ENCODE data around the gene CKS1B. TPM values are rescaled to one million over a fixed set of nuclear protein-coding genes. Genes with fewer than 3 reads are reported as not detected.

Gene CKS1B
- total and polyA plus RNA-seq, 9 of the 15 experiments (the other 6 are each of a cell fraction or from before 2014, with no cell fraction given), result 215 to 1,103 (median 460) TPM

- TF ChIP-seq EWSR1 (IDR thresholded peaks at IDR 0.05; ENCODE audit: borderline replicate concordance, low read depth, partially characterized antibody) (no peak), RBBP5 (IDR thresholded peaks at IDR 0.05; ENCODE audit: borderline replicate concordance, insufficient read depth, low read length, poor library complexity, severe bottlenecking) (no peak), HNRNPUL1 (IDR thresholded peaks at IDR 0.05; ENCODE audit: low read length) (no peak), STAT5A (IDR thresholded peaks at IDR 0.05; ENCODE audit: borderline replicate concordance, low read length) (no peak), ARHGAP35 (IDR thresholded peaks at IDR 0.05; ENCODE audit: partially characterized antibody) (no peak), CCAR2 (IDR thresholded peaks at IDR 0.05; ENCODE audit: low read depth, low read length) (no peak), CBX1 (IDR thresholded peaks at IDR 0.05; ENCODE audit: low read depth) (no peak), E2F6 (IDR thresholded peaks at IDR 0.05; ENCODE audit: borderline replicate concordance in 1 of 2, extremely low read depth in 1 of 2, insufficient read depth in 1 of 2, insufficient read length in 1 of 2, low read depth in 1 of 2, low read length in 1 of 2, poor library complexity in 1 of 2, severe bottlenecking in 1 of 2) (no peak), YY1 (IDR thresholded peaks at IDR 0.05; ENCODE audit: borderline replicate concordance in 1 of 3, control insufficient read depth in 1 of 3, extremely low read depth in 1 of 3, insufficient read depth in 3 of 3, insufficient read length in 1 of 3, insufficient replicate concordance in 2 of 3, low read depth in 1 of 3, low read length in 2 of 3) (no peak), HSF4 (CRISPR knock-in tag; IDR thresholded peaks at IDR 0.05; ENCODE audit: borderline replicate concordance) (no peak), BDP1 (IDR thresholded peaks at IDR 0.05; ENCODE audit: insufficient read depth, insufficient read length) (no peak), ZNF232 (CRISPR knock-in tag; IDR thresholded peaks at IDR 0.05) (no peak), MCM5 (IDR thresholded peaks at IDR 0.05; ENCODE audit: low read depth) (no peak)
- TF ChIP-seq, protein P1, sequence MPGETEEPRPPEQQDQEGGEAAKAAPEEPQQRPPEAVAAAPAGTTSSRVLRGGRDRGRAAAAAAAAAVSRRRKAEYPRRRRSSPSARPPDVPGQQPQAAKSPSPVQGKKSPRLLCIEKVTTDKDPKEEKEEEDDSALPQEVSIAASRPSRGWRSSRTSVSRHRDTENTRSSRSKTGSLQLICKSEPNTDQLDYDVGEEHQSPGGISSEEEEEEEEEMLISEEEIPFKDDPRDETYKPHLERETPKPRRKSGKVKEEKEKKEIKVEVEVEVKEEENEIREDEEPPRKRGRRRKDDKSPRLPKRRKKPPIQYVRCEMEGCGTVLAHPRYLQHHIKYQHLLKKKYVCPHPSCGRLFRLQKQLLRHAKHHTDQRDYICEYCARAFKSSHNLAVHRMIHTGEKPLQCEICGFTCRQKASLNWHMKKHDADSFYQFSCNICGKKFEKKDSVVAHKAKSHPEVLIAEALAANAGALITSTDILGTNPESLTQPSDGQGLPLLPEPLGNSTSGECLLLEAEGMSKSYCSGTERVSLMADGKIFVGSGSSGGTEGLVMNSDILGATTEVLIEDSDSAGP (CRISPR knock-in tag; IDR thresholded peaks at IDR 0.05), result no peak
- TF ChIP-seq, protein P2, sequence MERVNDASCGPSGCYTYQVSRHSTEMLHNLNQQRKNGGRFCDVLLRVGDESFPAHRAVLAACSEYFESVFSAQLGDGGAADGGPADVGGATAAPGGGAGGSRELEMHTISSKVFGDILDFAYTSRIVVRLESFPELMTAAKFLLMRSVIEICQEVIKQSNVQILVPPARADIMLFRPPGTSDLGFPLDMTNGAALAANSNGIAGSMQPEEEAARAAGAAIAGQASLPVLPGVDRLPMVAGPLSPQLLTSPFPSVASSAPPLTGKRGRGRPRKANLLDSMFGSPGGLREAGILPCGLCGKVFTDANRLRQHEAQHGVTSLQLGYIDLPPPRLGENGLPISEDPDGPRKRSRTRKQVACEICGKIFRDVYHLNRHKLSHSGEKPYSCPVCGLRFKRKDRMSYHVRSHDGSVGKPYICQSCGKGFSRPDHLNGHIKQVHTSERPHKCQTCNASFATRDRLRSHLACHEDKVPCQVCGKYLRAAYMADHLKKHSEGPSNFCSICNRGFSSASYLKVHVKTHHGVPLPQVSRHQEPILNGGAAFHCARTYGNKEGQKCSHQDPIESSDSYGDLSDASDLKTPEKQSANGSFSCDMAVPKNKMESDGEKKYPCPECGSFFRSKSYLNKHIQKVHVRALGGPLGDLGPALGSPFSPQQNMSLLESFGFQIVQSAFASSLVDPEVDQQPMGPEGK (CRISPR knock-in tag; IDR thresholded peaks at IDR 0.05; ENCODE audit: borderline replicate concordance), result no peak
Measured at GRCh38 chr1:155001675-155002463, 27.4 kb downstream of the CKS1B start (continued).
